T-helper 1 cell treated with Interleukin-12 subunit alpha and Interleukin-12 subunit beta and Interleukin-4 antibody, amounts not matched to agents 30 μg/mL and 1 μg/mL, for 36 hours (primary cell): ENCODE results near the gene C2CD4D.
A peak's percentile ranks its signal among the peaks of the same experiment; 100 is the strongest.

Experiments used
- H3K27ac Mint-ChIP-seq: one replicate; pipeline ENCODE4 v1.8.0; 2021; ENCODE audit warnings: mild to moderate bottlenecking, mixed read lengths
- H3K27me3 Mint-ChIP-seq: one replicate; pipeline ENCODE4 v1.8.0; 2021; ENCODE audit warnings: low read depth, mixed read lengths
- H3K36me3 Mint-ChIP-seq: one replicate; pipeline ENCODE4 v1.8.0; 2021; ENCODE audit warnings: low read depth, mixed read lengths
- H3K4me1 Mint-ChIP-seq: one replicate; pipeline ENCODE4 v1.8.0; 2021; ENCODE audit warnings: low read depth, mixed read lengths
- H3K4me3 Mint-ChIP-seq: one replicate; pipeline ENCODE4 v1.8.0; 2021; ENCODE audit warnings: mild to moderate bottlenecking, moderate library complexity, mixed read lengths
- H3K9me3 Mint-ChIP-seq: one replicate; pipeline ENCODE4 v1.8.0; 2021; ENCODE audit warnings: mixed read lengths

Gene C2CD4D

DNA sequence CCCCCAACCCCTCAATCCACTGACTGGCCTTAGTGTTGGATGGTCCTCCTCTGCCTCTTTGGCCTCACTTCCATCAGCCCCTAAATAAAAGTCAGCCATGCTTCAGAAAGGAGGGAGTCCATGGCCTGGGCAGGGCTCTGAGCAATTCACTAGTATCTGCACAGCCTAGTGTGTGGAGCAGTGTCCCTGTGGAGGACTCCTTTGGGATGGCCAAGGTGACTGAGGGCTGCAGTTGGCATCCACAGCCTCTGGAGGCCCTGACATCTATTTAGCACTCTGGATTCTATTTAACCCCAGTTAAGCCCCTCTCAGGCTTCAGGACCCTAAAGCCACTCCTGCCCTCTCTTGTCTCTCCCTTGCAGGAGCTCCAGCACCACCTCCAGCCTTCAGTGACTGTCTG lies 10.3 kb upstream of the C2CD4D start:
- Mint-ChIP-seq H3K36me3 (no peaks in the 10 kb centered on the region), H3K9me3 (no peaks in the 10 kb centered on the region), H3K4me3 (no peak overlapping the region), H3K27ac (no peak overlapping the region), H3K4me1 (peaks cover 1% of the 10 kb centered on the region), H3K27me3 (no peaks in the 10 kb centered on the region)

DNA sequence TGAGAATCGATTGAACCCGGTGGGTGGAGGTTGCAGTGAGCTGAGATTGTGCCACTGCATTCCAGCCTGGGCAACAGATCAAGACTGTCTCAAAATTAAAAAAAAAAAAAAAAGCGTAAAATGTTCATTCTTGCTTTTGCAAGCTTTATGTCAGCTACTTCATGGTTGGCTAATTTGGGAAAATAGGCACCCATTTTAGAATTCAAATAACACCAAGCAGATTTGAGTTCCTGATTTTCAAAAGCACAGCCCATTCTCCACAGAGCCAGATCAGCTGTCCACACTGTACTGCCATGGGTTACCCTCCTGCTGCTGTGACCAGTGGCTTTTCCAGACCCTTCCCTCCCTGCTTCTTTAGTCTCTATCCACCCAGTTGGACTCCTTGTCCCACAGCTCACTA lies 9.5 kb upstream of the C2CD4D start:
- Mint-ChIP-seq H3K4me3 (no peak overlapping the region), H3K36me3 (no peaks in the 10 kb centered on the region), H3K27me3 (no peaks in the 10 kb centered on the region), H3K9me3 (no peaks in the 10 kb centered on the region), H3K27ac (peak overlapping the region; percentile 21), H3K4me1 (peaks cover 7% of the 10 kb centered on the region)

DNA sequence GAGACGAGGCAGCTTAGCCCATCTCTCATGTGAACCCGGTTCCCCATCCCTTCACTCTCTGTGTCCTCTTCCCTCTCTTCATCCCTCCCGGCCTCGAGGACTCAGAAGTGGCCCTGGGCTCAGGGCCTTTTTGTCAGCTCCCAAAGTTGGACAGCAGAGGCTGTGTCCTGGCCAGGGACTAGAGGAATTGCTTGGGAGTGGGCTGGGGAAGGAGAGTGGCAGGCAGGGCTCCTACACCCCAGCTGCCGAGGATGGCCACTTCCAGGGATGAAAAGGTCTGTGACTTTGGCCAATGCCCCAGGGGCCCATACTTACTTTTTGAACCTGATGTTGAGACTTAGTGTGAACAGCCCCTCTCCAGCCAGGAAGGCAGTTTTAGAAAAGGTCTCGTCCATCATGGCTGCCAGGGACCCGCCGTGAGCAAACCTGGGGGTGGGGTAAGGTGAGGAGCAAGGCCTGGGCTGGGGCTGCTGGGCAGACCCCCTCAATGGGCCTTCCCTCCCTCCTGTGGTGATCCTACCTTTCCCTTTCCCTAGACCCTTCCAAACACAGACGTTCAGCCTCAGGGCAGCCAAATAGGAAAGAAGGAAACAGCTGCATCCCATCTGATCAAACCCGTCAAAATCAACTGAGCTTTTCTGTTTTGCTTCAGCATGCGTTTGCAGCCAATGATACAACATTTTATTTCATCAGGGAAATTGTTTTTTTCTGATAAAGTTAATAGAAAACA lies 8.4 kb upstream of the C2CD4D start:
- Mint-ChIP-seq H3K9me3 (no peaks in the 10 kb centered on the region), H3K4me1 (peaks cover 7% of the 10 kb centered on the region), H3K27me3 (no peaks in the 10 kb centered on the region), H3K4me3 (no peak overlapping the region), H3K36me3 (no peaks in the 10 kb centered on the region), H3K27ac (peak overlapping the region; percentile 28)

DNA sequence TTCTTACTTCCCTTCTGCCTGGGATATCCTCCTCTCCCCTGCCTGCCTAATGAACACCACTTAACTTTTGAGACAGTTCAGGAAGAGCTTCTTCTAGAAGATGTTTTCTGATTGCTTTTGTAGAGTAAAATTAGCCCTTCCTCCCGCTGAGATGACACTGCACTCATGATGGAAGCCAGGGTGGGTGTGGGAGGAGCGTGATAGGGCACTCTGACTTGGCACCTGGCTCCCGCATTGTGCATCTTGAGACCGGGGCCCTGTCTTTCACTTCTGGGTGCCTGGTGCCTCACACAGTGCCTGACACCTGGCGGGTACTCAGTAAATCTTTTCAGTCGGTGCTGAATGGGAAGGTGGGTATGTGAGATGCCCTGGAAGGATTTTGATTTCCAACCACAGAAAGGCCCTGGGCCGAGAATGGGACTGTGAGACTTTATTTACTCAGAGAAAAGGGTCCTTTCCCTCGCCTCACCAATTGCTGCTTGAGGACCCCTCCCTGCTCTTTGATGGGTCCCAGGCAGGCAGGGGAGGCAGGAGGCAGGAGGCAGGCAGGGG lies 7.1 kb upstream of the C2CD4D start:
- H3K27ac Mint-ChIP-seq, result peak overlapping the region; percentile 12
- H3K36me3 Mint-ChIP-seq, result no peaks in the 10 kb centered on the region

GRCh38 chr1:151846062-151846568 lies 6.5 kb upstream of the C2CD4D start:
- peaks cover 10% of the 10 kb centered on the region for H3K4me1 Mint-ChIP-seq
- no peak overlapping the region for H3K4me3 Mint-ChIP-seq
- peak overlapping the region; percentile 12 for H3K27ac Mint-ChIP-seq
- no peaks in the 10 kb centered on the region for H3K27me3 Mint-ChIP-seq
- H3K36me3 Mint-ChIP-seq, result no peaks in the 10 kb centered on the region
- H3K9me3 Mint-ChIP-seq, result no peaks in the 10 kb centered on the region

More for the DNA sequence above, 7.1 kb upstream of the C2CD4D start:
- H3K27me3 Mint-ChIP-seq, result no peaks in the 10 kb centered on the region
- no peaks in the 10 kb centered on the region for H3K9me3 Mint-ChIP-seq
- H3K4me1 Mint-ChIP-seq, result peaks cover 9% of the 10 kb centered on the region
- H3K4me3 Mint-ChIP-seq, result no peak overlapping the region

DNA sequence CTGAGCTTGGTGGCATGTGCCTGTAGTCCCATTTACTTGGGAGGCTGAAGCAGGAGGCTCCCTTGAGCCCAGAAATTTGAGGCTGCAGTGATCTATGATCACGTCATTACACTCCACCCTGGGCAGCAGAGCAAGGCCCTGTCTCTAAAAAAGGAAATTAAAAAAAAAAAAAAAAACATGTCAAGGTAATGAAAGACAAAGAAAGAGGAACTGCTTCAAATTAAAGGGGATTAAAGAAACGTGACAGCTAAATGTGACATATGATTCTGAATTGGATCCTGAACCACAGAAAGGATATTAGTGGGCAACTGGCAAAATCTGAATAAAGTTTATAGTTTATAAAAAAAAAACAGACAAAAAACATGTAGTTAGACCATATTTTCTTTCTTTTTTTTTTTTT lies 3.8 kb upstream of the C2CD4D start:
- Mint-ChIP-seq H3K9me3 (no peaks in the 10 kb centered on the region), H3K27ac (no peak overlapping the region), H3K36me3 (no peaks in the 10 kb centered on the region), H3K4me1 (peaks cover 22% of the 10 kb centered on the region), H3K27me3 (no peaks in the 10 kb centered on the region), H3K4me3 (no peak overlapping the region)

- H3K36me3 Mint-ChIP-seq, result peaks cover 2% of the 10 kb centered on the region
- no peaks in the 10 kb centered on the region for H3K9me3 Mint-ChIP-seq
- H3K27ac Mint-ChIP-seq, result no peak overlapping the region
- H3K27me3 Mint-ChIP-seq, result no peaks in the 10 kb centered on the region
- H3K4me1 Mint-ChIP-seq, result peaks cover 36% of the 10 kb centered on the region
- no peak overlapping the region for H3K4me3 Mint-ChIP-seq
Measured at GRCh38 chr1:151841141-151841540, 1.5 kb upstream of the C2CD4D start.

DNA sequence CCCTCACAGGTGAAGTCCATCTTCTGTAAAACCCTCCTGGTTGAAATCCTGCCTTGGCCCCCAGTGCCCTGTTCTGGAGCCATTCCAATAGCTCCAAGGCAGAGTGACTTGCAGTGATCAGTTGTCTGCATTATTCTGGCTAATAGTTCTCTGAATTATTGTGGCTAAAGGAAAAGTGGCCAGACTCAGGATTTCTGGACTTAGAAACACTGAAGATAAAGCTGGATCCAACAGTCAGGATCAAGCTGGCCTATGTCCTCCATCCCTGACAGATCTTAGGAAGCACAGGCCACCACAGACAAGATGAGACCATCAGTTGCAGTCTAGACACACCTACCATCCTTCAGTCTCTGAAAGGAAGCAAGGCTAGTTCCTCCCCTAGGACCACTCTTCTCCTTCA lies 801 bp upstream of the C2CD4D start:
- Mint-ChIP-seq H3K27ac (peak overlapping the region; percentile 82), H3K27me3 (no peaks in the 10 kb centered on the region), H3K36me3 (peaks cover 2% of the 10 kb centered on the region), H3K4me3 (peak overlapping the region; percentile 78), H3K9me3 (no peaks in the 10 kb centered on the region), H3K4me1 (peaks cover 36% of the 10 kb centered on the region)

DNA sequence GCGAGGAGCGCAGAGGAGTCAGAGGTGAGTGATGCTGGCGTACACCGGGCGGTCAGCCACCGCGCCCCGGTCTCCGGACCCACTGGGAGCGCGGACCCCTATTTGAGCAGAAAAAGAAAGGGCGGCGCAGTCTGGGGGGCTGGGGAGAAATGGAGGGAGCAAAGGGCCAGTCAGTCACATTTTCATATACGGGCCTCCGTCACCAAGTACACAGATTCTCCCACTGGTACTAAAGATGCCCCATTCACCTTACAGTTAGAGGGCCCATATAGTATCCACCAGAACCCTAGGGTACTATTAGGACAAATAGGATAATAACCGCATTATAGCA lies 573 bp downstream of the C2CD4D start:
- no peaks in the 10 kb centered on the region for H3K9me3 Mint-ChIP-seq
- peak overlapping the region; percentile 78 for H3K4me3 Mint-ChIP-seq
- H3K27ac Mint-ChIP-seq, result peak overlapping the region; percentile 82
- peaks cover 2% of the 10 kb centered on the region for H3K36me3 Mint-ChIP-seq
- H3K4me1 Mint-ChIP-seq, result peaks cover 33% of the 10 kb centered on the region
- H3K27me3 Mint-ChIP-seq, result no peaks in the 10 kb centered on the region

GRCh38 chr1:151838222-151839081 lies 1.2 kb downstream of the C2CD4D start:
- H3K4me3 Mint-ChIP-seq, result peak overlapping the region; percentile 78
- H3K4me1 Mint-ChIP-seq, result peaks cover 39% of the 10 kb centered on the region
- H3K27ac Mint-ChIP-seq, result peak overlapping the region; percentile 82
- no peaks in the 10 kb centered on the region for H3K27me3 Mint-ChIP-seq
- H3K36me3 Mint-ChIP-seq, result peaks cover 2% of the 10 kb centered on the region
- no peaks in the 10 kb centered on the region for H3K9me3 Mint-ChIP-seq

DNA sequence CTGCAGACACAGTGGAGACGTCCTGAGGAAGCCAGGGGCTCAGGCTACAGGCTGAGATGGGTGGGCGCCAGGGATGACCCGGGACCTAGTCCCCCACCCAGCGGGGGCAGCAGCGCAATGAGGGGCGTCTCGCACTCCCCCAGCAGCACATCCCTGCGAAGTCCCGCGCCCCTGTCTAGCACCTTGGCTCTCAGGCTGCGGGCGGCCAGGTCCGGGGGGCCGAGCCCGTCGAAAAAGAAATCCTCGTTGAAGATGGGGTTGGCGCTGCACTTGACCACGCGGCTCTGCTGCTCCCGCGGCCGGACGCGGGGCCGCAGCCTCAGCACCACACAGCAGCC lies 1.8 kb downstream of the C2CD4D start:
- Mint-ChIP-seq H3K36me3 (peaks cover 2% of the 10 kb centered on the region), H3K9me3 (no peaks in the 10 kb centered on the region)

GRCh38 chr1:151837197-151837596 lies 2.4 kb downstream of the C2CD4D start:
- Mint-ChIP-seq H3K9me3 (no peaks in the 10 kb centered on the region), H3K27me3 (no peaks in the 10 kb centered on the region), H3K36me3 (peaks cover 2% of the 10 kb centered on the region), H3K4me1 (peaks cover 47% of the 10 kb centered on the region), H3K4me3 (peak overlapping the region; percentile 68), H3K27ac (peak overlapping the region; percentile 69)

More for the DNA sequence above, 1.8 kb downstream of the C2CD4D start:
- Mint-ChIP-seq H3K4me1 (peaks cover 43% of the 10 kb centered on the region), H3K27ac (peak overlapping the region; percentile 69), H3K4me3 (peak overlapping the region; percentile 68), H3K27me3 (no peaks in the 10 kb centered on the region)

DNA sequence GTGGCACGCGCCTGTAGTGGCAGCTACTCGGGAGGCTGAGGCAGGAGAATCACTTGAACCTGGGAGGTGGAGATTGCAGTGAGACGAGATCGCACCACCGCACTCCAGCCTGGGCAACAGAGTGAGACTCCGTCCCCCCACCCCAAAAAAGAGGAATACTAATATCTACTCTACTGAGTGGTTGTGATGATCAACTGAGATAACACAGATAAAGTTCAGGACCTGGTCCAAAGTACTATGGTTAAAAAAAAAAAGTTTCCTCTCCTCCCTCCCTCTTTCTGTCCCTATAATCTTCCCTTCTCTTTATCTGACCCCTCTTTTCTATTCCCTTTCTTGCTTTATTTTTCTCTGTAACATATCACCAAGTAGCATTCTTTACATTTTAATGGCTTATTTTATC lies 4.0 kb downstream of the C2CD4D start:
- peaks cover 2% of the 10 kb centered on the region for H3K36me3 Mint-ChIP-seq
- H3K4me1 Mint-ChIP-seq, result peaks cover 48% of the 10 kb centered on the region
- H3K9me3 Mint-ChIP-seq, result no peaks in the 10 kb centered on the region
- H3K27me3 Mint-ChIP-seq, result no peaks in the 10 kb centered on the region
- no peak overlapping the region for H3K27ac Mint-ChIP-seq
- H3K4me3 Mint-ChIP-seq, result no peak overlapping the region

GRCh38 chr1:151834239-151834638 lies 5.4 kb downstream of the C2CD4D start:
- H3K9me3 Mint-ChIP-seq, result no peaks in the 10 kb centered on the region
- H3K36me3 Mint-ChIP-seq, result peaks cover 2% of the 10 kb centered on the region
- H3K4me3 Mint-ChIP-seq, result no peak overlapping the region
- H3K27me3 Mint-ChIP-seq, result no peaks in the 10 kb centered on the region
- H3K27ac Mint-ChIP-seq, result no peak overlapping the region
- peaks cover 53% of the 10 kb centered on the region for H3K4me1 Mint-ChIP-seq
